Esophagus squamous epithelium (tissue), 4 donors: ENCODE data around the gene SLC22A15.

Experiments
- CTCF ChIP-seq, 6 experiments: fragments of 450-650 bp in 4 of 6; fragments of 200-600 bp in 2 of 6; sonication (generic) in 2 of 6; IDR thresholded peaks; one replicate each; pipeline ENCODE4 v1.5.1; 2016 to 2019; ENCODE audit warnings: antibody characterized with exemption in 6 of 6, mild to moderate bottlenecking in 4 of 6, moderate library complexity in 4 of 6
- POLR2A ChIP-seq, 4 donors: fragments of 450-650 bp; IDR thresholded peaks; one replicate each; pipeline ENCODE4 v1.6.1; 2017; ENCODE audit warnings: antibody characterized with exemption in 4 of 4, mild to moderate bottlenecking in 4 of 4, moderate library complexity in 3 of 4

DNA sequence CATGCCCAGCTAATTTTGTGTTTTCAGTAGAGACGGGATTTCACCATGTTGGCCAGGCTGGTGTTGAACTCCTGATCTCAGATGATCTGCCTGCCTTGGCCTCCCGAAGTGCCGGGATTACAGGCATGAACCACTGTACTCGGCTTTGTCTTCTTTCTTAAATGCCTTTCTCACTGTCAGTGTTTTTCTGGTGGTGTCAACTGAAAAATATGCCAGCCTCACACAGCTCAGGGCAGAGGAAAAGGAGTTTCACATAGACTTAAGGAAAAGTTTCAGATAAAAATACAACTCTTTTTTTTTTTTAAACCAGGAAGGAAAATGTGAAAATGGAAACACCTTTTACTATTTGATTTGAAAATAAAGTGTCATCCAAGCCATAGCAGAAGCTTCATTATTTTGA, 130.3 kb downstream of the SLC22A15 start:
- no peak for TF ChIP-seq CTCF (IDR thresholded peaks at IDR 0.05)
- no peak for TF ChIP-seq POLR2A (IDR thresholded peaks at IDR 0.05)
